ENCODE data around the gene SLC25A13. TPM values are rescaled to one million over a fixed set of nuclear protein-coding genes. Genes with fewer than 3 reads are reported as not detected.
"Not testable (repeated sequence)": the region's sequence is repeated elsewhere in the genome, so short reads cannot be mapped to it uniquely, and the experiment has no call there.

Gene SLC25A13
- total RNA-seq, 3 donors from 2014 or later, result 33.1 to 39.0 (median 33.2) TPM

DNA sequence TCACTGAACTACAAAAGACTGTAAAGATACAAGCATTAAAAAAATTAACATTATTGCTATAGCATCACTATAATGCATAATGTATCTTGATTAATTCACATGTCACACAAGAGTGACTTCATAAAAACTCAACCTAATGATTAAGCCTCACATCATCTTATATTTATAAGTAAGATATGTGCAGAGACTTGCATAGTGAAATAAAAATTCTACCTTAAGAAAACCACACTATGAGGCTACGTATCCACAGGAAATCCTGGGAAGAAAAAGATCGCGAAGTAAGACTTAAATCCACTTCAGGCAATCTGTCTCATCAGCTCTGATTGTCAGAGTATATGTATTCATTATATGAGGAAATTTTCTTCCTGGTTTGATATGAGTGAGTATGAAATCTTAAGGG is 160.0 kb downstream of the SLC25A13 start:
- intact Hi-C loops (cut with DNase I; ENCODE audit: low total_unique reads), result no loop called here
- H3K27me3 ChIP-seq, result no peaks in the 10 kb centered on the region
- no peak overlapping the region for H3K27ac ChIP-seq
- TF ChIP-seq POLR2AphosphoS5 (IDR thresholded peaks at IDR 0.05) (no peak), POLR2A (IDR thresholded peaks at IDR 0.05) (no peak)
- TF ChIP-seq, protein P1, sequence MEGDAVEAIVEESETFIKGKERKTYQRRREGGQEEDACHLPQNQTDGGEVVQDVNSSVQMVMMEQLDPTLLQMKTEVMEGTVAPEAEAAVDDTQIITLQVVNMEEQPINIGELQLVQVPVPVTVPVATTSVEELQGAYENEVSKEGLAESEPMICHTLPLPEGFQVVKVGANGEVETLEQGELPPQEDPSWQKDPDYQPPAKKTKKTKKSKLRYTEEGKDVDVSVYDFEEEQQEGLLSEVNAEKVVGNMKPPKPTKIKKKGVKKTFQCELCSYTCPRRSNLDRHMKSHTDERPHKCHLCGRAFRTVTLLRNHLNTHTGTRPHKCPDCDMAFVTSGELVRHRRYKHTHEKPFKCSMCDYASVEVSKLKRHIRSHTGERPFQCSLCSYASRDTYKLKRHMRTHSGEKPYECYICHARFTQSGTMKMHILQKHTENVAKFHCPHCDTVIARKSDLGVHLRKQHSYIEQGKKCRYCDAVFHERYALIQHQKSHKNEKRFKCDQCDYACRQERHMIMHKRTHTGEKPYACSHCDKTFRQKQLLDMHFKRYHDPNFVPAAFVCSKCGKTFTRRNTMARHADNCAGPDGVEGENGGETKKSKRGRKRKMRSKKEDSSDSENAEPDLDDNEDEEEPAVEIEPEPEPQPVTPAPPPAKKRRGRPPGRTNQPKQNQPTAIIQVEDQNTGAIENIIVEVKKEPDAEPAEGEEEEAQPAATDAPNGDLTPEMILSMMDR (IDR thresholded peaks at IDR 0.05), result no peak
- no peaks in the 10 kb centered on the region for H3K9me3 ChIP-seq
- no peak for DNase-seq (ENCODE audit: low spot score in 2 of 2)
- H3K36me3 ChIP-seq, result peaks cover 3% of the 10 kb centered on the region
- H3K4me3 ChIP-seq, result no peak overlapping the region
- no peaks in the 10 kb centered on the region for H3K4me1 ChIP-seq

DNA sequence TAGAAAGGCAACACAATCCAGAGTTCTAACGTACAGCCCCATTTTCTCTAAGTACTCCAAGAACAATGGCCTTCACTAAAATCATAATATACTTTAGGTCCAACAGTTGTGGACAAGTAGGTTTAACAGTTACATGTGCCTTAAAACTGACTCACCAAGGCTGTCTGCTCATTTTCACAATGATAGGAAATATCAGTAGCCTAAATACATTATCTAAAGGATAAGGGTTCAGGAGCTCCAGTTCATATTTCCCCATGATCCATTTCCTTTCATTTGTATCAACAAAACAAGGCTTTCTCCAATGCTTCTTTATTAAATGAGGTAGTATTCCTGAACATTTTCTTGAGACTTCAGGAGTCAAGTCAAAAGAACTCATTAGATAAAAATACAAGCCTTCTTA is 164.0 kb downstream of the SLC25A13 start:
- Histone ChIP-seq H3K4me3 (no peak overlapping the region), H3K4me1 (no peaks in the 10 kb centered on the region), H3K36me3 (peaks cover 3% of the 10 kb centered on the region), H3K9me3 (no peaks in the 10 kb centered on the region), H3K27ac (no peak overlapping the region), H3K27me3 (no peaks in the 10 kb centered on the region)
- no peak for DNase-seq (ENCODE audit: low spot score in 2 of 2)
- intact Hi-C loops (cut with DNase I; ENCODE audit: low total_unique reads), result no loop called here
- TF ChIP-seq POLR2AphosphoS5 (IDR thresholded peaks at IDR 0.05), result no peak
- TF ChIP-seq POLR2A (IDR thresholded peaks at IDR 0.05), result no peak
- TF ChIP-seq, protein P1 (IDR thresholded peaks at IDR 0.05), result no peak

DNA sequence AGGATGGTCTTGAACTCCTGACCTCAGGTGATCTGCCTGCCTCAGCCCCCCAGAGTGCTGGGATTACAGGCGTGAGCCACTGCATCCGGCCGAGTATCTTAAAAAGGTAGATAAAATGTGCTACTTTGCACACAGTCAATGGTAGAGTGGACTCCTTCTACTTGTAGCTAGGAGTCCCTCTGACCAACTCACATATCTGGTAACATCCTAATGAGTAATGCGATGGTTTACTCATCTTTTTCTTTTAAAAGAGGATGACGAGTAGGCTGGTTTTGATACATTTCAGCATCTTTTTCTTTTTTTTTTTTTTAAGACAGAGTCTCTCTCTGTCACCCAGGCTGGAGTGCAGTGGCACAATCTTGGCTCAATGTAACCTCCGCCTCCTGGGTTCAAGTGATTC is 167.4 kb downstream of the SLC25A13 start:
- H3K27me3 ChIP-seq; intact Hi-C loops (cut with DNase I; ENCODE audit: low total_unique reads); H3K4me1 ChIP-seq; DNase-seq (ENCODE audit: low spot score in 2 of 2); H3K9me3 ChIP-seq; H3K4me3 ChIP-seq; H3K36me3 ChIP-seq; H3K27ac ChIP-seq: not testable (repeated sequence)

DNA sequence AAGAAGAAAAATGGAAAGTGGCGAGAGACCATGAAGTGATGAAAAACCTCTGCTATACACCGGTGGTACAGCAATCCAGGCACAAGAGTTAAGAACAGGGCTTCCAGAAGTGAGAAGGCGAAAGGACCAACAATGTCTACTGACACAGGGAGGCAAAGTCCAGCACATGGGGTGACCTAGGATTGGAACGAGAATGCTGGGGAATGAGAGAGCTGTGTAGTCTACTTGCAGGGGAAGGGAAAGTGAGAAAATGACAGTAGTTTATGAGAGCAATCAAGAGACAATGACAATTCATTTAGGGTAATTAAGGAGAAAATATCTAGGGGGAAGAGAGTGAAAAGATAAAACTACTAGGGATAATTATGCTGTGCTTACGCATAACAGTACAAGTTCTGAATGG is 169.2 kb downstream of the SLC25A13 start:
- no peak for DNase-seq (ENCODE audit: low spot score in 2 of 2)
- Histone ChIP-seq H3K4me3 (no peak overlapping the region), H3K36me3 (no peaks in the 10 kb centered on the region), H3K27ac (no peak overlapping the region), H3K27me3 (no peaks in the 10 kb centered on the region), H3K4me1 (no peaks in the 10 kb centered on the region), H3K9me3 (no peaks in the 10 kb centered on the region)
- intact Hi-C loops (cut with DNase I; ENCODE audit: low total_unique reads), result no loop called here
- TF ChIP-seq, protein P1 (IDR thresholded peaks at IDR 0.05), result no peak
- TF ChIP-seq POLR2AphosphoS5 (IDR thresholded peaks at IDR 0.05) (no peak), POLR2A (IDR thresholded peaks at IDR 0.05) (no peak)

DNA sequence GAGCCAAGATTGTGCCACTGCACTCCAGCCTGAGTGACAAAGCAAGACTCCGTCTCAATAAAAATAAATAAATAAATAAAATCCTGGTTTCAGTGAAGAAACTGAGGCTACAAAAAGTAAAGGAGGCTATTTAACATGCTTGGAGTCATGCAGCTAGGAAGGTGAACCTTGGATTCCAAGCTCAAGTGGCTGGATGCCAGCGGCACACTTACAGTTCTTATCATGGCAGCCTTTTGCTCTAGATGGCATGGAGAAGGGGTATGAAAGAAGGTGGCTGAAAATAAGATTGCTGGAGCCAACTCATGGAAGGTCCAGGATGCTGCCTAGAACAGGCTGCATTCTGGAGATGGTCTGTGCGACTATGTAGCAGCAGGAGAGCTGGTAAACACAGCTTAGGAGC is 170.0 kb downstream of the SLC25A13 start:
- TF ChIP-seq, protein P1 (IDR thresholded peaks at IDR 0.05), result no peak
- TF ChIP-seq POLR2A (IDR thresholded peaks at IDR 0.05), result no peak
- Histone ChIP-seq H3K27ac (no peak overlapping the region), H3K27me3 (no peaks in the 10 kb centered on the region), H3K36me3 (no peaks in the 10 kb centered on the region), H3K9me3 (no peaks in the 10 kb centered on the region), H3K4me3 (no peak overlapping the region), H3K4me1 (no peaks in the 10 kb centered on the region)
- intact Hi-C loops (cut with DNase I; ENCODE audit: low total_unique reads), result no loop called here
- DNase-seq (ENCODE audit: low spot score in 2 of 2), result no peak

DNA sequence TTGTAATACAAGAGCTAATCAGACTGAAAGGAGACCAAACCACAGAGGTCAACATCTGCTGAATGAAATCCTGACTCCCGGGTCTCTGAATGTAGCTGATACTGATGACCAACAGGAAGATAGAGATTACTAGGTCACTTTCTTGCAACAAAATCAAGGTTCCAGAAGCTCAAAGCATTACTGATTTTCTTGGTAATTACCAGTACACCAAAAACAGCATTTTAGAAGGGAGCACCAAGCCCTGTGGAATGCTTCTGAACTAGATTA is 177.7 kb downstream of the SLC25A13 start:
- intact Hi-C loops (cut with DNase I; ENCODE audit: low total_unique reads), result no loop called here
- Histone ChIP-seq H3K4me1 (no peaks in the 10 kb centered on the region), H3K36me3 (no peaks in the 10 kb centered on the region), H3K4me3 (no peak overlapping the region), H3K9me3 (no peaks in the 10 kb centered on the region), H3K27ac (no peak overlapping the region), H3K27me3 (no peaks in the 10 kb centered on the region)
- DNase-seq (ENCODE audit: low spot score in 2 of 2), result no peak
- TF ChIP-seq, protein P1 (IDR thresholded peaks at IDR 0.05), result no peak
- TF ChIP-seq POLR2A (IDR thresholded peaks at IDR 0.05), result no peak
- no peak for TF ChIP-seq POLR2AphosphoS5 (IDR thresholded peaks at IDR 0.05)

Data from breast epithelium (tissue), 4 donors.